GM21447 (cell line): ENCODE results near the gene ANKRD62.
"Not testable (repeated sequence)": the region's sequence is repeated elsewhere in the genome, so short reads cannot be mapped to it uniquely, and the experiment has no call there.

ENCODE experiments used
- ATAC-seq: cut with Tn5 transposase; IDR thresholded peaks from one replicate; pipeline ENCODE4 v1.9.1; 2021; ENCODE audit not compliant: unreplicated experiment

Gene ANKRD62

GRCh38 chr18:12065397-12065796 lies 28.2 kb upstream of the ANKRD62 start:
- ATAC-seq = no peak

GRCh38 chr18:12066910-12067511 lies 26.6 kb upstream of the ANKRD62 start:
- no peak for ATAC-seq

- no peak for ATAC-seq
These were observed 26.0 kb upstream of the ANKRD62 start for GRCh38 chr18:12067671-12068070.

GRCh38 chr18:12068316-12068949 lies 25.2 kb upstream of the ANKRD62 start:
- ATAC-seq = not testable (repeated sequence)

- ATAC-seq = no peak
These were observed 24.7 kb upstream of the ANKRD62 start for GRCh38 chr18:12068950-12069320.

- not testable (repeated sequence) for ATAC-seq
These were observed 22.6 kb upstream of the ANKRD62 start for GRCh38 chr18:12071066-12071465.

DNA sequence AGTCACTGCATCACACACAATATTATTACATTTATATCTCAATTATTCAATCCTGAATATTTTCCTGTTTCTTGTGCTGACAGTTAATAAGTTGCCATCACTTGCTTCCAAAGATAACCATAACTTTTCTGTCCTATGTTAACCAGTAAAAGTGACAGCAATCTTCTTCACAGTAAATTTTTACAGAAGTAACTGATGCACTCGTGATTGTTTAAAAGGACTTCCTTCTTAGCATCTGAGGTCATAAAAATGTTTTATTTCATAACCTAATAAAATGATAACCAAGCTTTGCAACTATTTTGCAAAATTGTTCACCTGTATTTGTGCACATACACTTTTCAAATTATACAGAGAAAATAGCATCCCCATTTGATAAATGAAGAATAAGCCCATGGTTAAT lies 20.6 kb upstream of the ANKRD62 start:
- no peak for ATAC-seq

DNA sequence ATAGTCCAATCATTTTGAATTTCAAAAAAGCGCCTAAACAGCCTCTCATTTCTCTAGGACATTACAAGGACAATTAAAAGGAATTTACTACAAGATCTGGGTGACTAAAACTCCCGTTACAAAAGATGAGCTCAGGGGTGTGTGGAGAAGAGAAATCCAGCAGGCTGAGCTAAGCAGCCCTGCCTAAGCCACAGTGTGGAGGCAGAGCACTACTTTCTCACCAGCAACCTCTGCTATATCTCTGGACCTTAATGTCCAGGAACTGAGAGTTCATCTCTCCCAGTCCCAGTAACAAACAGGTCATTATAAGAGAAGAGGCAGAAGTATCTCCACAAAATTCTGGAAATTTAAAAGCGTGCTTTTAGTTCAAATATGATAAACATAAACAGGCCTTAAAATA lies 18.9 kb upstream of the ANKRD62 start:
- ATAC-seq = no peak

- ATAC-seq = no peak
These were observed 17.1 kb upstream of the ANKRD62 start for GRCh38 chr18:12076424-12077140.

DNA sequence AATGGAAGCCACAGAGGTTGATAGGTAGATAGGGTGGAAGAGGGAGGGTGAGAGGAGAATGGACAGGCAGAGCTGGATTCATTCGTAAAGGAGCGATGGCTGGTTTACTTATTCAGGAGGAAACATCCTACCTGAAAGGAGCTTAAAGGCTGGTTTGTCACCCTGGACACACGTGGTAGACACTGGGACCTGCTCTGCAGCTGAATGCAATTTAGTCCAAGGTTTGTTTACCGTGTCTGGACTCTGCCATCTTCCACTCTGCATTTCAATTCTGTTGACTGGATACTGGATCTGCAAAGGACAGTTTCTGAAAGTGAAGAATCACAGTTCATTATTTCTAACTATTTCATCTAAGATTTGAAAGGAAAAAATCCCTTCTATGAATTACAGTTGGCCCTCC lies 15.6 kb upstream of the ANKRD62 start:
- not testable (repeated sequence) for ATAC-seq

DNA sequence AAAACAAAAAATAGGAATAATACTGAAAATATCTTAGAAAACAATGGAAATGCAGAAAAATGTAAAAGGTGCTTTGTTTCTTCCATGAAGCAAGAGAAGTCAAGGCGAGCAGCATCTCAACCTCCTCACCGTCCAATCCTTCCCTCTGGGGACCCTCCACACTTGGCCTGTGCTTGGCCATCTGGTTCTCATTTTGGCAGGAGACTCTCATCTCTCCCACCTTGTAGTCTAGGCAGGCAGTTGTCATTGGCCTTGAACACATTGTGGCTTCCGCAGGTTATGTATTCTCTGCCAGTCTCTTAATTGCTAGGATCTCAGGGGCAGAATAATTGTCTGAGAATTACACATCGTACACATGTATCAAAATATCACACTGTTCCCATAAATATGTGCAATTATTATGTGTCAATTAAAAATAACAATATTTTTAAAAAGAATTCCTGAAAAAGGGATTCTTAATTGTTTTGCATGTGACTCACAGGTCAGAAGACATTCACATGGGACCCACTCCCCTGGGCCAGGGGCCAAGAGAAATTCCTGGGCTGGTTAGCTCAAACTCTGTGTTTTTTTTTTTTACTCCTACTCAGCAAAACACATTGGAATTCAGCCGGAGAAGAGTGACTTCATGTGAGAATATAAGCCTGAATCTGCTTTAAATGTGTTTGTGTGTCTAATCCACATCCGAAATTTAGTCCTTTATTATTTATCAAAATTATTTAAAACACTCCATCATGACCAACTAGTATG lies 14.0 kb upstream of the ANKRD62 start:
- ATAC-seq = no peak

DNA sequence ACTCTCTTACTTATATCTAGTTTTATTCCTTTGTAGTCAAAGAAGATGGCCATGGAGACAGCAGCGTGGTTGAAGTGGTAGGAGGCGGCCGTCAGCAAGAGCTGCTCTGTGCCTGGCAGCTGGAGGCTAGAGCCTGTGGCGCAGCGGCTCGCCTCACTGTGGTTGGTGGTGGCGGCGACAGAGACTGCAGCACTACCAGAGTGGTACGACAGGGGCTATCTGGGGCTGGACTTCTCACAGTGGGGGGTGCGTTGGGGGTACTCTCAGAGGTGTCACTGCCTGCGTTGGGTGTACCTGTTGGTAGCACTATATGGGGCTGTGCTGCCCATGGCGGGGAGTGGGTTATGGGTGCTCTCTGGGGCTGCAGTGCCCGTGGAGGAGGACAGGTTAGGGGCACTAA lies 8.5 kb upstream of the ANKRD62 start:
- ATAC-seq = no peak

DNA sequence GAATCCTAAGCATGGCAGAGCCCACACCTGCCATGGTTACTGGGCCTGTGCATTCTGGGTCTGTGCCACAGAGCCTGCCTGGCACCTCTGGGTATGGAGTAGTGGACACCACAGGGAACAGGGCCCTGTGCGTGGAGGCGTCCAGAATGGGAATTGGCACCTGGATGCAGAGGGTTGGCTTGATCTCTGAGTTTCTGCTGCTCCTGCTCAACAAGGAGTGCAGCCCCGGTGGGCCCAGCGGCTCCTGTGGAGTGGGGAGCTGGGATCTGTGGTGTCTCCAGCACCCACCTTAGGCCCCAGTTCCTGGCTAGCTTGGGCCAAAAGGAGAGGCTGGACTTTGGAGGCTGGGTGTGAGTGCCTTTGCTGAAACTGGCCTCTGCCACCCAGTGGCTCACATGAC lies 7.9 kb upstream of the ANKRD62 start:
- ATAC-seq = no peak

- no peak for ATAC-seq
These were observed 7.4 kb upstream of the ANKRD62 start for GRCh38 chr18:12086249-12086648.

DNA sequence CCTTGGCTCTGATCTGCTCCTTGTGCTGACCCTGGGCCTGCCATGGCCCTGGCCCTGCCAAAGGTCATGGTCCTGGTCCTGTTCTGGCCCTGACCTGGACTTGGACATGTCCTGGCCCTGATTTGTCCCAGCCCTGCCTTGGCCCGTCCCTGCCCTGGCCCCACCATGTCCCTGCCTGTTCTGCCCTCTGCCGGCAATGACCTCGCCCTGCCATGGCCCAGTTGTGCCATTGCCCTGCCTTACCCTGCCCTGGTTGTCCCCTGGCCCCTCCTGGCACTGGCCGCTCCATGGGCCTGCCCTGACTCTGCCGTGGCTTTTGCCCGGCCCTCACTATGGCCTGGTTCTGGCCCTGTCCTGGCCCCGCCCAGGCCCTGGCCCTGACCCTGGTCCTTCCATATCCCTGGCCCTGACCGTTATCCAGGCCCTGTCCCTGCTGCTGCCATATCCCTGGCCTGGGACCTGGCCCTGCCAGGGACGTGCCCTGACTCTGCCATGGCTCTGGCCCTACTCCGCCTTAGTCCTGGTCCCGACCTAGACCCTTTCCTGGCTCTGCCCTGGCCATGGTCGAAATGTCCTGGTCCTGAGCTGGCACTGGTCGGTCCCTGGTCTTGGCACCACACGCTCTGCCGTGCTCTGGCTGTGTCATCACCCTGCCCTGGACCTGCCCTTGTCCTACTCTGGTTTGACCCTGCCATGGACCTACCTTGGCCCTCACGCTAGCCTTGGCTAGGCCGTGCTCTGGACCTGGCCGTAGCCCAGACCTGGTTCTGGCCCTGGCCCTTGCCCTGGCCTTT lies 6.8 kb upstream of the ANKRD62 start:
- ATAC-seq = no peak

- no peak for ATAC-seq
These were observed 6.1 kb upstream of the ANKRD62 start for GRCh38 chr18:12087471-12088025.

GRCh38 chr18:12088096-12088495 lies 5.5 kb upstream of the ANKRD62 start:
- ATAC-seq = no peak

GRCh38 chr18:12088731-12089375 lies 4.8 kb upstream of the ANKRD62 start:
- ATAC-seq = no peak

DNA sequence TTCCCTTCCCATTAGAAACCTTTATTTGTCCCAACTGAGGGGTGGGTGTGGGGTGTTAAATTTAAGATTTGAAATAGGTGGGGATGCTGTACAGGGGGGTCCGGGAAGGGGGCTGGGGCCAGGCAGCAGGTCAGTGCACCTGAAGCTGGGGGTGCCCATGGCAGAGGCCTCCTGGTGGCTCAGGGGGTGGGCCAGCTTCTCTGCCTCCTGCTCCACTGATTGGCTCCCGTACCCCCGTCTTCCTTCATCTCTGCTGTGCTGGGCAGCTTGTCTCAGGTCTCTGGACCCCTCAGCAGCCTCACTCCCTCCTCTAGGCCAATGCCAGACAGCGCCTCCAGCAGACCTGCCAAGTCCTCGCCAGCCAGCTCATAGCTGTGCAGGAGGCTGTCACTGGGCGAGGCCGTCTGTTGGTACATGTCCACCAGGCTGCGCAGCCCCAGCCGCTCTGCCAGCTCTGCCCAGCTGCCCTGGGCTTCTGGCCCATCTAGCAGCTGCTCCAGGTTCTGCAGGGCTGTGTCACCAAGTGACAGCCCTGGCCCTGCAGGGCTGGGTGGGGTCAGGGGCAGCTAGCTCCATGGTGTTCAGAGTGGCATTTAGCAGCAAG lies 2.0 kb upstream of the ANKRD62 start:
- no peak for ATAC-seq
